ENCODE results near the gene PRSS3.
A peak's percentile ranks its signal among the peaks of the same experiment; 100 is the strongest.
"Not testable (repeated sequence)": the region's sequence is repeated elsewhere in the genome, so short reads cannot be mapped to it uniquely, and the experiment has no call there.

PRSS3 gene
- 0 reads per million in 2 donors for total RNA-seq

DNA sequence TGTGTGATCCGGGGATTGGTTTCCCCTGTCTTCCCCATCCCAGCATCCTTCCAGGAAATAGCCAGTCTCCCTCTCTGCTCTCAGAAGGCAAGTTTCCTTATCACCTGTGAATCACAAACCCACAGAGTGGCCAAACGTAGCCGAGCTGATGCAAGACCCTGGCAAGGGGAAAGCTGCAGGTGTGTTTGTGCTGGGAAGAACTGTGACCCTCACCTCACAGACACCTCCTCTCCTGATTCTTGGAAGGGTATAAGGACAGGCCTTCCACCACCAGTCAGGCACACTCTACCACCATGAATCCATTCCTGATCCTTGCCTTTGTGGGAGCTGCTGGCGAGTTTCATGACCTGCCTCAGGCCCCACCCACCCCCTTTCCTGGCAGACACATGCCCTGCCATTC lies at the start of gene PRSS3:
Gene PRSS3 (plus strand): TSS at position 281 of the 400 bp plus-strand sequence. CDS start 13 bp downstream, at position 294.
- DNase-seq = no peak

DNA sequence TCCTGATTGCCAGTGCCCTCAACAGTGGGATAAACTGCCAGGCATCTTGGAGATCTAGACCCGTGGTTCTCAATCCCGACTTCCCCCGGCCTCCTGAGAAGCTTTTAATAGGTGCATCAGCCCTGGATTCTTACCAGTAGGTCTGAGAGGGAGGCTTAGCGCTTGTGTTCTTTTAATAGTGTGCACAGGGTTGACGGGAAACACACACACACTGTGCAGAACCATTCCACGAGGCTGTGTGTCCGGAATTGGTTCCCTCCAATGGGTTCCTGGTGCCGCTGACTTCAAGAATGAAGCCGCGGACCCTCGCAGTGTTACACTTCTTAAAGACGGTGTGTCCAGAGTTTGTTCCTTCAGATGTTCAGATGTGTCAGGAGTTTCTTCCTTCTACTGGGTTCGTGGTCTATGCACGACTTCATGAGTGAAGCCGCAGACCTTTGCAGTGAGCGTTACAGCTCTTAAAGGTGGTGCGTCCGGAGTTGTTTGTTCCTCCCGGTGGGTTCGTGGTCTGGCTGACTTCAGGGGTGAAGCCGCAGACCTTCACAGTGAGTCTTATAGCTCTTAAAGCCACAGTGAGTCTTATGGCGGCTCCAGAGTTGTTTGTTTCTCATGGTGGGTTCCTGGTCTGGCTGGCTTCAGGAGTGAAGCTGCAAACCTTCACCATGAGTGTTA lies 46.6 kb upstream of the PRSS3 start:
- DNase-seq = no peak

DNA sequence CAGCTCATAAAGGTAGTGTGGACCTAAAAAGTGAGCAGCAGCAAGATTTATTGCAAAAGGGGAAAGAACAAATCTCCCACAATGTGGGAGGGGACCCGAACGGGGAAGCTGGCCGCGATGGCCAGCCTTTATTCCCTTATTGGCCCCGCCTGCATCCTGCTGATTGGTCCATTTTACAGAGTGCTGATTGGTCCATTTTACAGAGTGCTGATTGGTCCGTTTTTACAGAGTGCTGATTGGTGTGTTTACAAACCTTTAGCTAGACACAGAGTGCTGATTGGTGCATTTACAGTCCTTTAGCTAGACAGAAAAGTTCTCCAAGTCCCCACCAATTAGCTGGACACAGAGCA lies 46.1 kb upstream of the PRSS3 start:
- not testable (repeated sequence) for DNase-seq

DNA sequence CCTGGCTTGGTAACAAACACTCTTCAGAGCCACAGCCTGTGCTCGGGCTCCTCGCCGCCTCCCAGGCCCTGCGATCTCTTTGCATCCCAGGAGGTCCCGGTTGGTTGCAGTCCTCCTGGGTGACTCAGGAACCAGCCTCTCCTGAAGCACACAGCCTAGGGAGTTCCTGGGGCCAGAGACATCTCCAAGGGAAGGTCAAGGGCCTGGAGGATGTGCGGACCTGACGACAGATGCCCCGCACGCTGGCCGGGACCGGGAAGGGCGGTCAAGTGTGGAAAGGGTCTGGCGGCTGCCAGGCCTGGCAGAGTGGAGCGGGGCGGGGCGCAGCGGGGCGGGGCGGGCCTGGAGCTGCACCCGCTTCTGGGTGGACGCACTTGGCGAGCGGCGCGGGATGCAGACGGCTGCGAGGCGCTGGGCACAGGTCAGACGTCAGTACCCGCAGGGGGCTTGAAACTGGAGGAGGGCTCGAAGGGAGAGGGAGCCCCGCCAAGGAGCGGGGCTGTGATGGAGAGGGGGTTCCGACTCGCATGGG lies 45.0 kb upstream of the PRSS3 start:
- DNase-seq = no peak

DNA sequence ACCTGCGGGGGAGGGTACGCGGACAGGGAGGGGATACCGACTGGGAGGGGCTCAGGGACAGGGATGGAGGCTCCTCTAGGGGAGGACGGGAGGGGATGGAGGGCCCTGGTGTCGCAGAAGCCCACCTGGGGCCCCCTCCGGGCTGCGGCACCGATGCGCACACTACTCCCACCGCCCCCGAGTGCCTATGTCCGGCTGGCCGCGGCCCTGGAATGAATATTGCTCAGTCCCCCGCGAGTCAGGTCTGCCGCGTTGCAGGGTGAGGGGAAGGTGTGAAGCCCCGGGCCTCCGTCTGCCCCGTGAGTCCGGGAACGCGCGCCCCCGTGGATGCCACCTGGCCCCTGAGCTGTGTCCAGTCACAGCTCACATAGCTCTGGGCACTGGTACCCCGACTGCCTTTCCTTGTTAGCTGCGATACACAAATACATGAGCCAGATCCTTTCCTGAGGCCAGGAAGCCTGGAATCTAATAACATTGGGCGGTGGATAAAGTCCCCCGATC lies 44.5 kb upstream of the PRSS3 start:
- DNase-seq = no peak

DNA sequence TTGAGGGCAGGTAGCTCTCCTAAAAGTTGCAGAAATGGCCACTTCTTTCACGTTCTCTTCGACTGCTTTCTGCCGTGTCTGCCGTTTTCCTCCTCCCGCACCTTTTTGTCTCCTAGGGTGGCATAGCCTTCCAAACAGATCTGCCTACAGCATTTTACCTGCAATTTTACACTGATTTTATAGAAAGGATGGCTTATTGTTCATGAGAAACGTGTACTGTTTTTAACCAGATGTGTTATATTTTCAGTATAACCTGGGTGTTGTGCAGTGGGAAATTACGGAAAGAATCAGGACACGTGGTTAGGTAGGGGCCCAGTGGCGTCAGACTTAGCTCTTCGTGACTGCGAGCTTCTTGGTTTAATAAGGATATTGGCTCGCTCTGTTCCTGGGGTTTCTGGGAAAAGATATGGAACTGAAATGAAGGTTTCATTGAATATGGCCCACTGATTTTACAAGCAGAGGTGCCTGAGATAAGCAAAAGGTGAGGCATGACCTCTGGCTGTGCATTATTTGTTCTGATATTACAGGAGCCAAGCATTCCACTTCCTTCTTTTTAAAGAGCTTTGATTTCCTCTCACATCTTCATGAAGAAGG lies 43.7 kb upstream of the PRSS3 start:
- no peak for DNase-seq

DNA sequence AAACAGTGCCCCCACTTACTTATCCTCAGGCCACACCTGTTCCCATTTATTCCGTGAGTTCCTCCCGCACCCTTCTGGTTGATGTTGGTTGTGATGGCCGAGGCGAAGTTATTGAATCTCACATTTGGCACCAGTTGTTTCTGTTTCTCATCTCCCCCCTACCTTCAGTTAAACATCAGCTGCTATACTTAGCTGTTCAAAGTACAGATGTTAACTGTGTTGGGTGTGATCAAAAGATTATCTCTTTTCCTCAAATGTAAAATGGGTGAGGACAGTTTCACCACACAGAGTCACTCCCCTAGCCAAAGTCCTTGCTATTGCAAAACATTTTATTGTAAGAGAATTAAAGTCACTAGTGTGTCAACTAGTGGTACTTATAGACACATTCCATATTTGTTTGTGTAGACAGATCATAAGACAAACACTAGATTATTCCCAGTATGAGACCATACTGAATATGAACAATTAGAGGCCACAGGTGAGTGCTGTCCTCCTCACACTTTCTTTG lies 43.2 kb upstream of the PRSS3 start:
- no peak for DNase-seq

DNA sequence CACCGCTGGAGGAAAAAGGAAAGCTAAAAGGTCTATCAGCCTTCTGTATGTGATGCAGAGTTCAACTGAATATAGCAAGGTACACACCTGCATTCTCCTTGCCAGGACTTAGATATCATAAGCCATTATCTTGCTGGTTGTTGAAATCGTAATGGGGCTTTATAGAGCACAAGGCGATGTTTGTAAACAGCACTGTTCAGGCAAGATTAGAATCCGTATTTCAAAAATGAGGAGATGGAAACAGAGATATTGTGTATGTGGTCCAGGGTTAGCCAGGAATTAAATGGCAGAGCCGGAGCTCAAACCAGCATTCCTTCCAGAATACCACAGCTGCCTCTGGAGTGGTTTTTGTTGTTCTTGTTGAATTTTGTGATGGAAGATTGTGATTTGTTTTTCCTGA lies 42.6 kb upstream of the PRSS3 start:
- not testable (repeated sequence) for DNase-seq

DNA sequence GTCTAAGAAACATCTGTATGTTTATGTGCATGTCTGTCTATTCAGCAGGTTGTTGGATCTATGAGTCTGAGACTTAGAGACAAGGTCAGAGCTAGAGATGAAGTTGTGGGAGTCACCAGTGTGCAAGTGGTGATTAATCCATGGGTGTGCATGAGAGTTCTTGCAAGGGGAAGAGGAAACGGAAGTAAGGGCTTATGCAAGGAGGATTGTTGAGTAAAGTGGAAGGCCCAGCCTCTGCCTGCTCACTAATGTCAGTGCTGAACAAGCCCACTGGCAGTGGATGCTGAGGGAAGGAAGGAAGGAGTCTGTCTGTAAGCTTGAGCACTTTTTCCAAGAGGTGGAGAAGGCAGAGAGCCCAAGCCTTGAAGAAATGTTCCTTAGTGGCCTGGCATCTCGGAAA lies 35.7 kb upstream of the PRSS3 start:
- DNase-seq = not testable (repeated sequence)

DNA sequence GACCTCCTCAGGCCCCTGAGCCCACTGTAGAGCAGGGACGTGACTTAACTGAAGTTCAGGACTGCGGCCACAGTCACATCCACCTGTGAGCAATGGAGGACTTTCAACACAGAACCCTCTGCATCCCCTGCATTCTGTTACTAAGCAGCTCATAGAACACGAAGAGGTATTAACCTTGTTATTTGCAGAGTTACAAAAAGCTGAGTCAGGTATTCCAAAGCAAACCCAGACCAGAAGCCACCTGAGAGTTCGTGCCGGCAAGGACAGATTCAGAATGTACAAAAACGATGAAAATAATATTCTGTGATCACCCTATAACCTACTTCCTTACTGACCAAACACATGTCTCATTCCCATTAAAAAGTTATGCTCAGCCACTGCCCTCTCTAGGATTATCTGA lies 33.0 kb upstream of the PRSS3 start:
- no peak for DNase-seq

DNA sequence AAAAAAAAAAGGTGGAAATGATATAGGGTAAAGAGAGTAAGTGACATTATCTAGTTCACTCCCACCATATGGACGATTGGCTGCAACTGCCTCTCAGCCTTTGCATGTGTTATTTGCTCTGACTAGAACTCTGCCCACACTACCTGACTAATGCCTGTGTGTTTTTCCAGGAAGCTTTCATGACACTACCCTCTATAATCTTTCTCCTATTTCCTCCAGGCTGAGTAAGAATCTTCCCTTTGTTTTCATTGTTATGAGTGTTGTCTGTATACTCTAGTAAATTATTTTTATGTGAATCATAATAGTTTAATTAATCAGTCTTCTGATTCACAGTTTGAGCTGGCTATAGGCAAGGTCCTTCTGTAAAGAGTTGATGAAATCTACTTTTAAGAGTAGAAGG lies 31.7 kb upstream of the PRSS3 start:
- DNase-seq = not testable (repeated sequence)

DNA sequence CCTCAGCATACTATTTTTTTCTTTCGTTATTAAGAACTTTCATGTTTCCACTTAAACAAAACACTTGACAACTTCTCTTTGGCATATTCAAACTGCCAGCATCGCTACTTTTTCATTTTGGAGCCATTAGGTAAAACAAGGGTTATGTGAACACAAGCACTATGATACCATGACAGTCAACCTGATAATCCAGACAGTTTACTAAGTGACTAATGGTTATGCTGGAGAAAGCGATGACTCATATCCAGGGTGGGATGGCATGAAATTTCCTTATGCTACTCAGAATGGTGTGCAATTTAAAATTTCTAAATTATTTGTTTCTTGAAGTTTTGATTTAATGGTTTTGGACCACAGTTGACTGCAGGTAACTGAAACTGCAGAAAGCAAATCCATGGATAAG lies 29.9 kb upstream of the PRSS3 start:
- no peak for DNase-seq

DNA sequence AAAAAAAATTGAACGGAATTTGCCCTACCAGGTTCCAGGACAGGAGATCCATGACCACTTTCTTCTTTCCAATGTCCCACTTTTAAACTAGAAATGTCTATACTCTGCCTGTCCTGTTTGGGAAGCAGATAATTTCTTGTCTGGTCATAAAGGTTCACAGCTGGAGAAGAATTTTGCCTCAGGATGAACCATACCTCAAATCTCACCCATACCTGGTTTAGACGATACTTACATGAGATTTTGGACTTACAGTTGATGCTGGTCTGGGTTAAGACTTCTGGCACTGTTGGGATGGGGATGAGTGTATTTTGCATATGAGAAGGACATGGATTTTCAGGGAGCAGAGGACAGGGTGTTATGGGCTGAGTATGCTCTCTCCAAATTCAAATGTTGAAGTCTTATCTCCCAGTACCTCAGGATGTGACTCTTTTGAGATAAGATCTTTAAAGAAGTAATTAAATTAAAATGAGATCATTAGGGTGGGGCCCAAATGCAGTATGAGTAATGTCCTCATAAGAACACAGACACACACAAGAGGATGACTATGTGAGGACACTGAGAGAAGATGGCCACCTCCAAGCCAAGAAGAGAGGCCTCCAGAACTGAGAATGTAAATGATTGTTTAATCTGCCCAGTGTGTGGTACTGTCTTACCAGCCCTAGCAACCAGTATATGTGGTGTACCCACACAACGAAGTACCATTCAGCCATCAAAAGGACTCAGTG lies 25.0 kb upstream of the PRSS3 start:
- DNase-seq = not testable (repeated sequence)

DNA sequence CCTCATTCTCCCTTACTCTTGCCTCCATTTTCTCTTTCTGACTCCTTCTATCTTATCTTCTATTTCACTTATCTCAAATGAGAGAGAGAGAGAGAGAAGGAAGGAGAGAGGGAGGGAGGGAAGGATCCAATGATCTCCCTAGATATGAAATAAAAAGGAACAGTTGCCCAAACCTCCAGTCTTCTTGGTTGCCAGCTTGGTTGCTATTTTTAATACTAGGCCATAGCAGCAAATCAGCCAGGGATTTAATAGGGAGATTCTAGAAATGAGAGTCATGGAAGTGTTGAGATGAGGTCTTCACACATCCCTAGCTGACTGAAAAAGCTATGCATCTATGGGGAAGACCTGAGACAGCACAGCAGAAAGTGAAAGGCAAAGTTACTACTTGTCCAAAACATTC lies 22.2 kb upstream of the PRSS3 start:
- DNase-seq = not testable (repeated sequence)

DNA sequence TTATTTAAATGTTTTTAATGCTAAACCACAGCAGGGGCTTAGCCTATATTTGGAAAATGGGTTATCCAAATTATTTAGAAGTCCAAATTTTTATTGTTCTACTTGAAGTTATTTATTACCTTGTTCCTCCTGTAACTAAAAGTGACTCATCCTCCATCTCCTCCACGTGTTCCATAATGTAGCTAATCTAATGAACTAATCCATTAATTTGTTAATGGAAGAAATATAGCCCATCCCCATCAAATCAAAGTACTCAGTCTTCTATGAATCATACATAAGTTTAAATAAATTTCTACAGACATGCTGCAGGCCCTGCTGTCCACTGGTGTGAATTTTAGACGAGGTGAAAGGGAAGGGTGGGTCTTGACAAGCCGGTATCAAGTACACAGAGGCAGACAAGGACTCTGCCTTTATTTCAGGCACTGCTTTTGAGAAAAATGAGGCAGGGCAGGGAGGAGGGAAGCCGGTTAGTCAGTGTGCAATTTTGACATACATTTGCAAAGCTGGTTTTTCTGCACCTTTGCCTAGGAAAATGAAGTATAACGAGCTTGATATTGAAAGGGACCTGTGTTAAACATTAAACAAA lies 21.2 kb upstream of the PRSS3 start:
- not testable (repeated sequence) for DNase-seq

DNA sequence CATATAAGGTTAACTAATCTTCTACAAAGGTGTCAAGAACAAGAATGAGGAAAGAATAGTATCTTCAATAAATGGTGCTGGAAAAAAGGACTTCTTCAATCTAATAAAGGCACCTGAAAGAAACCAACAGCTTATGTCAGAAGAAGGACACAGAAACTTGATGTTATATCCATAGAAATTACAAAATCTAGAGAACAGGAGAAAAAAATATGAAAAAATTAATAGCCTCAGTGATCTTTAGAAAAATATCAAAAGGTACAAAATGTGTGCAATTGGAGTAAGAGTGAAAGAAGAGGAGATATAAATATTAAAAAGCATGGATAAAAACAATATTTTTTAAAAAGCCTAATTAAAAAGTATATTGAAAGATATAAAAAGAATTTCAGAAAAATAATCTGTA lies 18.8 kb upstream of the PRSS3 start:
- no peak for DNase-seq

DNA sequence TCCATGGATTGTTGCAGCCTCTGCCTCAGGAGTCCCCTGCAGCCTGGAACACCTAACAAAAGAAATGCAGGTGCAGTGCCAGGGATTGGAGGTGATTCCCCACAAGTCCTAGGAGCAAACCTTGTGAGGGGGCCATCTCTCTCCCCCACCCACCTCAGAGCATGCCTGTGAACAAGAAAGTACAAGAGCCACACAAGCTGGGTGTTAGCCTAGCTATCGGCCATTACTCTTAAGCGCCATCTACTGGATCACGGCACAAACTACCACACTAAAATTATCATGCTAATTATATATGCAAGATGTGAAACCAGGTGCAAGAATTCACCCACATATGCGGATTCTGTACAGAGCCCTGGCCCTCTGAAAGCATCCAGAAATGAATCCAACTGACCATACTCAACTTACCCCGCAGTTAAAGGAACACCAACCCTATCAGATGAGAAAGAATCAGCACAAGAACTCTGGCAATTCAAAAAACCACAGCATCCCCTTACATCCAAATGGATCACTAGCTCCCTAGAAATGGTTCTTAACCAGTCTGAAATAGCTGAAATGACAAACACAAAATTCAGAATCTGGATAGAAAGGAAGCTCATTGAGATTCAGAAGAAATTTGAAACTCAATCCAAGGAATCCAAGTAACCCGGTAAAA lies 16.5 kb upstream of the PRSS3 start:
- DNase-seq = peak; percentile 22

DNA sequence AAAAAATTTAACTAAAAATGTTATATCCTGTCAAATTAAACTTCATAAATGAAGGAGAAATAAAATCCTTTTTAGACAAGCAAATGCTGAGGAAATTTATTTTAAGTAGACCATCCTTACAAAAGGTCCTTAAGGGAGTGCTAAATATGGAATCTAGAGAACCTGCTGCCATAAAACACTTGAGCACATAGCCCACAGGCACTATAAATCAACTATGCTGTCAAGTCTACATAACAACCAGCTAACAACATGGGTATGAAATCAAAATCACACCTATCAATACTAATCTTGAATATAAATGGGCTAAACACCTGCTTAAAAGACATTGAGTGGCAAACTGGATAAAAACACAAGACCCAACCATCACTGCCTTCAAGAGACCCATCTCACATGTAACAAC lies 15.1 kb upstream of the PRSS3 start:
- DNase-seq = no peak

DNA sequence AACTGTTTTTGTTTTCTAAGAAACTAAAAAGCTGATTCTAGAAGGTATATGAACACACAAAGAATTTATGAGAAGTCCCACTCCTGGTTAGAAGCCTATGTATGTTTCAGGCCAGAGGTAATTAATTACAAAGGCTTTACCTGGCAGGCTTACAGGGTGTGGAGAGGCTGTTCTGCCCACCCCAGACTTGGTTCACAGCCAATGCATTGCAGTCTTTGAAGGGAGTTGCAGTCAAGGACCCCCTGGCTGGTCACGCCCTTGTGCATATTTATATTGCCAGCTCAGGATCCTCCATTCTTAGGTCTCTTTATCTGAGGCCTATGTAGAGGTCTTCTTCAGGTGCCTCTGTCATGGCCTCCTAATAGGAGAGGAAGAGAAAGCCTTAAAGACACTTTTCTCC lies 13.6 kb upstream of the PRSS3 start:
- no peak for DNase-seq

DNA sequence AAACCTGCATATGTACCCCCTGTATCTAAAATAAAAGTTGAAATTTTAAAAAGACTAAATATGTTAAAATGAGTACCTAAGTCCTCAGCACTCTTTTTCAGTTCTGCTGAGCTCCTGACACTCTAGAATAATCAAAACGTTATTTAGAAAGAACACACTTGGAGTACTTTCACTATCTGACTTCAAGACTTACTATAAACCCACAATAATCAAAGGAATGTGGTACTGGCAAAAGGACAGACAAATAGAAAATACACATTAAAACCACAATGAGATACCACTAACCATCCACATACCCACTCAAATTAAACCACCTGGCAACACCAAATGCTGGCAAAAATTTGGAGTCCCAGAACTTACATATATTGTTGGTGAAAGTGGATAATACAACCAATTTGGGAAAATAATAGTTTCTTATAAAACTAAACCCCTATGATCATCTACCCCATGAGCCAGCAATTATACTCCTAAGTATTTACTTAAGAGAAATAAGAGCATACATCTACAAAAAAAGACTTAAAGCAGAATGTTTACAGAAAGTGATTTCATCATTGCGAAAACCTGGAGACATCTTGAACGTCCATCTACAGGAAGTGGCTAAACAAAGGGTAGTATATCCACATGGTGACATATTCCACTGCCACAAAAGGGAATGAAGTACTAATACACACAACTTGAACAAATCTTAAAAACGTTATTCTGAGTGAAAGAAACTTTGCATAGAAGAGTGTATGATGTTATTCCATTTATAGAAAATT lies 12.8 kb upstream of the PRSS3 start:
- DNase-seq = no peak

DNA sequence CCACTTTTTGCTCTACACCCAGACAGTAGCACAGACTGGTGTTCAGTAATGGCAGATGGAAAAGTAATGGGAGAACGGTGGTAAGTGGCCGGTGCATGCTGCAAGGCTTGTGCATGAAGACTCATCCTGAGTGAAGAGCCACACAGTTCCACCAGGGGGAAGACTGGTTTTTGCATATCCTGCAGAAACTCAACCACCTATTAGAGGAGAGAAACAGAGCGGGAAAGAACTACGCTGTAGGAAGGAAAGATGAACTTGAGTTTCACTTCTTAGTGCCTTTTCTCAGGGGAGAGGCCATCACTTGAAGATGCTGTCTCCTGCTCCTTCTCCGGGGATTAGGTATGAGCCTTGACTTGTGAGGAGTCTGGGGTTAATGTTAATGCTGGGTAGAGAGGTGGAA lies 9.4 kb upstream of the PRSS3 start:
- no peak for DNase-seq

DNA sequence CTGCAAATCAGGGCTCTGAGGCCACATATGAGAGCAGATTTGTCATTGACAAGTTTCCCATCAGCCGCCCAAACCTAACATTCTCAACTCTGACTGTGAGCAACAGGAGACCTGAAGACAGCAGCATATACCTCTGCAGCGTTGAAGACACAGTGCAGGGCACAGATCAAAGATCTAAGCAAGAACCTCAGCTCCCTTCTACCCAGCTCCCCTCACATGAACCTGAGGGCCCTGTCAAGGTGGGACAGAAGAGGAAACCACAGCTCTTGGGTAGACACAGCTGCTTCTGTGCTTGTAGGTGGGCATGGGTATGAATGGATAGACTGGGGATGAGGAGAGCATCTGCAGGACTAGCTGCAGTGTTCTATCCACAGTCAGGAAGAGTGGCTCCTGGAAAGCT lies 8.7 kb upstream of the PRSS3 start:
- no peak for DNase-seq

Measured in T-helper 9 cell (primary cell).